ENCODE results near the gene FHAD1. TPM values are rescaled to one million over a fixed set of nuclear protein-coding genes. Genes with fewer than 3 reads are reported as not detected.

The FHAD1 gene
- polyA plus RNA-seq, 3 donors: 0.67 to 0.69 TPM; not detected in 1

GRCh38 chr1:15343099-15343498 is 96.1 kb downstream of the FHAD1 start:
- Histone ChIP-seq H3K9me3 (replicated peaks in 1 of 2; ENCODE audit: control insufficient read depth in 1 of 2, insufficient read depth in 1 of 2, low read length in 2 of 2) (no peaks in the 10 kb centered on the region), H3K4me1 (ENCODE audit: control insufficient read depth in 1 of 2, insufficient read depth in 2 of 2, low read length in 2 of 2) (peaks cover 63 to 66% of the 10 kb centered on the region in 2 donors), H3K4me3 (replicated peaks in 1 of 3; ENCODE audit: low read depth in 2 of 3, low read length in 3 of 3) (peak overlapping the region in 1 of 3 experiments; percentile 19), H2AFZ (ENCODE audit: insufficient read depth, low read depth, low read length, poor library complexity, severe bottlenecking) (no peak overlapping the region), H3K9ac (ENCODE audit: insufficient read depth, low read length, poor library complexity, severe bottlenecking) (no peak overlapping the region), H3K27ac (ENCODE audit: low read depth in 1 of 2, low read length in 2 of 2) (no peak overlapping the region), H3K27me3 (ENCODE audit: control insufficient read depth in 2 of 2, insufficient read depth in 2 of 2, low read length in 2 of 2) (no peaks in the 10 kb centered on the region), H3K79me2 (ENCODE audit: insufficient read depth, low read length) (no peaks in the 10 kb centered on the region), H3K36me3 (replicated peaks in 1 of 2; ENCODE audit: control insufficient read depth in 1 of 2, insufficient read depth in 2 of 2, low read length in 2 of 2) (no peaks in the 10 kb centered on the region), H4K20me1 (ENCODE audit: insufficient read depth, low read length) (no peaks in the 10 kb centered on the region), H3K4me2 (replicated peaks; ENCODE audit: extremely low read depth, low read length, poor library complexity, severe bottlenecking) (peak overlapping the region; percentile 45)
- DNase-seq: no peak
- Mint-ChIP-seq H3K27me3 (ENCODE audit: low read depth in 3 of 3) (peaks cover 2 to 15% (median 4%) of the 10 kb centered on the region in 3 donors), H3K4me1 (peaks cover 66% of the 10 kb centered on the region), H3K4me3 (peak overlapping the region in 1 of 2 donors; percentile 43), H3K27ac (peak overlapping the region in 3 of 7 donors; percentile 59 to 74 (median 74)), H3K9me3 (peaks cover 0 to 3% (median 0%) of the 10 kb centered on the region in 7 donors), H3K36me3 (peaks cover 4 to 6% of the 10 kb centered on the region in 2 donors)
- no peak for TF ChIP-seq CTCF (IDR thresholded peaks at IDR 0.05)
- WGBS (ENCODE audit: insufficient coverage): 90% methylated on average over 2 of the region's 9 CpGs
- intact Hi-C loops (cut with micrococcal nuclease): loop anchor here in 1 of 2 donors (5.0 kb wide), 1 partner anchor 89 kb away; no protein-coding TSS in a partner anchor

GRCh38 chr1:15343729-15344128 is 96.7 kb downstream of the FHAD1 start:
- peak overlapping the region in 6 of 7 donors; percentile 38 to 74 (median 67) for H3K27ac Mint-ChIP-seq
- peaks cover 66% of the 10 kb centered on the region for H3K4me1 Mint-ChIP-seq
- Histone ChIP-seq H3K9ac (ENCODE audit: insufficient read depth, low read length, poor library complexity, severe bottlenecking) (no peak overlapping the region), H3K4me1 (ENCODE audit: control insufficient read depth in 1 of 2, insufficient read depth in 2 of 2, low read length in 2 of 2) (peaks cover 63 to 66% of the 10 kb centered on the region in 2 donors), H3K36me3 (replicated peaks in 1 of 2; ENCODE audit: control insufficient read depth in 1 of 2, insufficient read depth in 2 of 2, low read length in 2 of 2) (no peaks in the 10 kb centered on the region), H3K9me3 (replicated peaks in 1 of 2; ENCODE audit: control insufficient read depth in 1 of 2, insufficient read depth in 1 of 2, low read length in 2 of 2) (no peaks in the 10 kb centered on the region), H3K27ac (ENCODE audit: low read depth in 1 of 2, low read length in 2 of 2) (peak overlapping the region in 1 of 2 donors; percentile 18), H4K20me1 (ENCODE audit: insufficient read depth, low read length) (no peaks in the 10 kb centered on the region), H3K4me3 (replicated peaks in 1 of 3; ENCODE audit: low read depth in 2 of 3, low read length in 3 of 3) (peak overlapping the region in 1 of 3 experiments; percentile 19), H3K4me2 (replicated peaks; ENCODE audit: extremely low read depth, low read length, poor library complexity, severe bottlenecking) (peak overlapping the region; percentile 45), H3K27me3 (ENCODE audit: control insufficient read depth in 2 of 2, insufficient read depth in 2 of 2, low read length in 2 of 2) (no peaks in the 10 kb centered on the region), H2AFZ (ENCODE audit: insufficient read depth, low read depth, low read length, poor library complexity, severe bottlenecking) (no peak overlapping the region), H3K79me2 (ENCODE audit: insufficient read depth, low read length) (no peaks in the 10 kb centered on the region)
- peaks cover 2 to 15% (median 4%) of the 10 kb centered on the region in 3 donors for H3K27me3 Mint-ChIP-seq (ENCODE audit: low read depth in 3 of 3)
- H3K9me3 Mint-ChIP-seq: peaks cover 0 to 2% (median 0%) of the 10 kb centered on the region in 7 donors
- 46% methylated on average over 7 of the region's 11 CpGs for WGBS (ENCODE audit: insufficient coverage)
- intact Hi-C loops (cut with micrococcal nuclease): loop anchor here in 1 of 2 donors (5.0 kb wide), 1 partner anchor 89 kb away; no protein-coding TSS in a partner anchor
- no peak for DNase-seq
- TF ChIP-seq CTCF (IDR thresholded peaks at IDR 0.05): no peak
- peak overlapping the region; percentile 48 to 62 for H3K4me3 Mint-ChIP-seq
- peaks cover 4 to 6% of the 10 kb centered on the region in 2 donors for H3K36me3 Mint-ChIP-seq
